ENCODE results near the gene URB1.

The URB1 gene

GRCh38 chr21:32329776-32330175 is 63.0 kb downstream of the URB1 start:
- H3K9me3 ChIP-seq (ENCODE audit: control insufficient read depth, insufficient read depth, low read depth, low read length): no peaks in the 10 kb centered on the region
- ChIA-PET CTCF (interaction anchor here (0.6 to 0.7 kb wide), 2 partner anchors 11 to 874 kb away, joined by 3 read pairs; no protein-coding TSS in a partner anchor), POLR2A (no interaction called here)
- no peak for TF ChIP-seq ZNF146 (tag by site-specific recombination; IDR thresholded peaks at IDR 0.05)
- TF ChIP-seq, protein P1, sequence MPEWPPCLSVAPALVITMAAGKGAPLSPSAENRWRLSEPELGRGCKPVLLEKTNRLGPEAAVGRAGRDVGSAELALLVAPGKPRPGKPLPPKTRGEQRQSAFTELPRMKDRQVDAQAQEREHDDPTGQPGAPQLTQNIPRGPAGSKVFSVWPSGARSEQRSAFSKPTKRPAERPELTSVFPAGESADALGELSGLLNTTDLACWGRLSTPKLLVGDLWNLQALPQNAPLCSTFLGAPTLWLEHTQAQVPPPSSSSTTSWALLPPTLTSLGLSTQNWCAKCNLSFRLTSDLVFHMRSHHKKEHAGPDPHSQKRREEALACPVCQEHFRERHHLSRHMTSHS (tag by site-specific recombination; IDR thresholded peaks at IDR 0.05): no peak
- no peak for TF ChIP-seq ZNF341 (tag by site-specific recombination; IDR thresholded peaks at IDR 0.05; ENCODE audit: low read depth)
- TF ChIP-seq ZNF24 (tag by site-specific recombination; IDR thresholded peaks at IDR 0.05): no peak
- TF ChIP-seq PRDM6 (tag by site-specific recombination; IDR thresholded peaks at IDR 0.05): no peak
- TF ChIP-seq MYNN (tag by site-specific recombination; IDR thresholded peaks at IDR 0.05; ENCODE audit: borderline replicate concordance): no peak
- TF ChIP-seq ZNF335 (tag by site-specific recombination; conservative IDR thresholded peaks at IDR 0.05): no peak
- no peak for TF ChIP-seq ZNF76 (tag by site-specific recombination; IDR thresholded peaks at IDR 0.05; ENCODE audit: borderline replicate concordance, low read depth)
- TF ChIP-seq ZNF560 (tag by site-specific recombination; IDR thresholded peaks at IDR 0.05; ENCODE audit: borderline replicate concordance): no peak
- TF ChIP-seq, protein P2, sequence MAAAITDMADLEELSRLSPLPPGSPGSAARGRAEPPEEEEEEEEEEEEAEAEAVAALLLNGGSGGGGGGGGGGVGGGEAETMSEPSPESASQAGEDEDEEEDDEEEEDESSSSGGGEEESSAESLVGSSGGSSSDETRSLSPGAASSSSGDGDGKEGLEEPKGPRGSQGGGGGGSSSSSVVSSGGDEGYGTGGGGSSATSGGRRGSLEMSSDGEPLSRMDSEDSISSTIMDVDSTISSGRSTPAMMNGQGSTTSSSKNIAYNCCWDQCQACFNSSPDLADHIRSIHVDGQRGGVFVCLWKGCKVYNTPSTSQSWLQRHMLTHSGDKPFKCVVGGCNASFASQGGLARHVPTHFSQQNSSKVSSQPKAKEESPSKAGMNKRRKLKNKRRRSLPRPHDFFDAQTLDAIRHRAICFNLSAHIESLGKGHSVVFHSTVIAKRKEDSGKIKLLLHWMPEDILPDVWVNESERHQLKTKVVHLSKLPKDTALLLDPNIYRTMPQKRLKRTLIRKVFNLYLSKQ (tag by site-specific recombination; IDR thresholded peaks at IDR 0.05; ENCODE audit: borderline replicate concordance): no peak
- TF ChIP-seq WT1 (tag by site-specific recombination; IDR thresholded peaks at IDR 0.05): no peak
- no peak for TF ChIP-seq ZNF624 (tag by site-specific recombination; IDR thresholded peaks at IDR 0.05)
- TF ChIP-seq ZNF398 (tag by site-specific recombination; IDR thresholded peaks at IDR 0.05): no peak
- no peak for TF ChIP-seq OSR2 (tag by site-specific recombination; IDR thresholded peaks at IDR 0.05)
- no peak for TF ChIP-seq ZFP3 (tag by site-specific recombination; IDR thresholded peaks at IDR 0.05; ENCODE audit: low read depth)
- peaks cover 26 to 77% of the 10 kb centered on the region in 2 experiments for H3K36me3 ChIP-seq (ENCODE audit: control insufficient read depth in 2 of 2, insufficient read depth in 1 of 2, low read length in 2 of 2)
- H3K4me3 ChIP-seq (ENCODE audit: low read depth, low read length): no peak overlapping the region
- no peak overlapping the region for H3K27ac ChIP-seq (ENCODE audit: extremely low read depth, low read depth, low read length)
- H3K4me1 ChIP-seq (ENCODE audit: control insufficient read depth, insufficient read depth, low read length): no peaks in the 10 kb centered on the region

DNA sequence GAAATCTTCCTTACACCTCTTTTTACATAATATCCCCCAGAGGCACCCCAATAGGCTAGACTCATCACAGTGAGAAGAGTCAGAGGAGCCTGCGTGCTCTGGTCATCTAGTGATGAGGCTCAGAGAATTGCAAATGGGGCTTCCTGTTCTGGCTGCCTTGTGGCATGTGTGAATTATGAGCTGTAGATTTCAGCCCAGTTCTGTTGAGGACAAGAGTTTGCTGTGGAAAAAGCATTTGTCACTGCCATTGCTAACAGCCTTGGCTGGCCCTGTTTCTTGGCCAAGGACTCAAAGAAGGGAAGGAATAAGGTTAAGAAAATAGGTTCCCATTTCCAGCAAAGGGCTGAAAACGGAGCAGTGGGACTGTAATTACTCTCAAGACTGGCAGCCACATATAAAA is 63.5 kb downstream of the URB1 start:
- no peaks in the 10 kb centered on the region for H3K9me3 ChIP-seq (ENCODE audit: control insufficient read depth, insufficient read depth, low read depth, low read length)
- no peaks in the 10 kb centered on the region for H3K4me1 ChIP-seq (ENCODE audit: control insufficient read depth, insufficient read depth, low read length)
- CTCF ChIA-PET: no interaction called here
- TF ChIP-seq ZNF843 (tag by site-specific recombination; IDR thresholded peaks at IDR 0.05) (no peak), ZNF624 (tag by site-specific recombination; IDR thresholded peaks at IDR 0.05) (no peak)
- no peak overlapping the region for H3K27ac ChIP-seq (ENCODE audit: extremely low read depth, low read depth, low read length)
- H3K36me3 ChIP-seq (ENCODE audit: control insufficient read depth in 2 of 2, insufficient read depth in 1 of 2, low read length in 2 of 2): peaks cover 31 to 77% of the 10 kb centered on the region in 2 experiments
- POLR2A ChIA-PET: no interaction called here
- no peak overlapping the region for H3K4me3 ChIP-seq (ENCODE audit: low read depth, low read length)

DNA sequence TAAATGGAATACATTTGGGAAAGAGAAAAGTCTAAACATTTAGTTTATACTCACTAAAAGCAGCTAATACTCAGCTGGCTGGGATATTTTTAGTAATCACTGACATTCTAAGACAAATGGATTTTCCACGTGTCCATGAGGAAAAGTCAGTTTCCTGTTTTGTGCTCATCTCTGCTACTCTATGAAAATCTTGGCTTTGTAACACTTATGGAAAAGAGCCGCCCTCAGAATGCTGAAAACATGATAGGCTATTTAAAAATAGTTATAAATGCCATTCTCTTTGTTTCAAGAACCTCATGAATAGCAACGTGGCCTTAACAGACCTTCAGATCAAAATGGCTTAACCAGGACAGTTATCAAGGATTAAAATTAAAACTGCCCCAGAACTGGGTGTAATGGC is 64.2 kb downstream of the URB1 start:
- Histone ChIP-seq H3K4me1 (ENCODE audit: control insufficient read depth, insufficient read depth, low read length) (no peaks in the 10 kb centered on the region), H3K9me3 (ENCODE audit: control insufficient read depth, insufficient read depth, low read depth, low read length) (no peaks in the 10 kb centered on the region), H3K27ac (ENCODE audit: extremely low read depth, low read depth, low read length) (no peak overlapping the region), H3K4me3 (ENCODE audit: low read depth, low read length) (no peak overlapping the region), H3K36me3 (ENCODE audit: control insufficient read depth in 2 of 2, insufficient read depth in 1 of 2, low read length in 2 of 2) (peaks cover 34 to 77% of the 10 kb centered on the region in 2 experiments)
- CTCF ChIA-PET: no interaction called here
- POLR2A ChIA-PET: no interaction called here
- TF ChIP-seq IKZF3 (tag by site-specific recombination; IDR thresholded peaks at IDR 0.05) (no peak), ZNF114 (tag by site-specific recombination; IDR thresholded peaks at IDR 0.05) (no peak), KLF8 (tag by site-specific recombination; IDR thresholded peaks at IDR 0.05) (no peak)
- TF ChIP-seq, protein P3, sequence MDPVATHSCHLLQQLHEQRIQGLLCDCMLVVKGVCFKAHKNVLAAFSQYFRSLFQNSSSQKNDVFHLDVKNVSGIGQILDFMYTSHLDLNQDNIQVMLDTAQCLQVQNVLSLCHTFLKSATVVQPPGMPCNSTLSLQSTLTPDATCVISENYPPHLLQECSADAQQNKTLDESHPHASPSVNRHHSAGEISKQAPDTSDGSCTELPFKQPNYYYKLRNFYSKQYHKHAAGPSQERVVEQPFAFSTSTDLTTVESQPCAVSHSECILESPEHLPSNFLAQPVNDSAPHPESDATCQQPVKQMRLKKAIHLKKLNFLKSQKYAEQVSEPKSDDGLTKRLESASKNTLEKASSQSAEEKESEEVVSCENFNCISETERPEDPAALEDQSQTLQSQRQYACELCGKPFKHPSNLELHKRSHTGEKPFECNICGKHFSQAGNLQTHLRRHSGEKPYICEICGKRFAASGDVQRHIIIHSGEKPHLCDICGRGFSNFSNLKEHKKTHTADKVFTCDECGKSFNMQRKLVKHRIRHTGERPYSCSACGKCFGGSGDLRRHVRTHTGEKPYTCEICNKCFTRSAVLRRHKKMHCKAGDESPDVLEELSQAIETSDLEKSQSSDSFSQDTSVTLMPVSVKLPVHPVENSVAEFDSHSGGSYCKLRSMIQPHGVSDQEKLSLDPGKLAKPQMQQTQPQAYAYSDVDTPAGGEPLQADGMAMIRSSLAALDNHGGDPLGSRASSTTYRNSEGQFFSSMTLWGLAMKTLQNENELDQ (tag by site-specific recombination; IDR thresholded peaks at IDR 0.05; ENCODE audit: low read depth): no peak

Data from HEK293 (cell line).